Keratinocyte (primary cell): Measurements from ENCODE around the gene SHMT2.

Source experiments
- EZH2 ChIP-seq: IDR thresholded peaks from one replicate; pipeline ENCODE4 v1.6.1; 2012; ENCODE audit warnings: inconsistent platforms, mild to moderate bottlenecking, low read length, moderate library complexity
- TF ChIP-seq, protein P1 (sequence below), 3 experiments: IDR thresholded peaks in 1 of 3; conservative IDR thresholded peaks in 1 of 3; optimal IDR thresholded peaks in 1 of 3; 2 replicates in 2 of 3; 3 replicates in 1 of 3; pipeline versions ENCODE3 to v1.5.1; 2011; ENCODE audit warnings: low read length in 3 of 3, mild to moderate bottlenecking in 3 of 3, moderate library complexity in 2 of 3, control low read depth in 1 of 3, inconsistent platforms in 1 of 3; ENCODE audit not compliant: insufficient read depth in 2 of 3; ENCODE audit errors: extremely low read depth in 1 of 3

DNA sequence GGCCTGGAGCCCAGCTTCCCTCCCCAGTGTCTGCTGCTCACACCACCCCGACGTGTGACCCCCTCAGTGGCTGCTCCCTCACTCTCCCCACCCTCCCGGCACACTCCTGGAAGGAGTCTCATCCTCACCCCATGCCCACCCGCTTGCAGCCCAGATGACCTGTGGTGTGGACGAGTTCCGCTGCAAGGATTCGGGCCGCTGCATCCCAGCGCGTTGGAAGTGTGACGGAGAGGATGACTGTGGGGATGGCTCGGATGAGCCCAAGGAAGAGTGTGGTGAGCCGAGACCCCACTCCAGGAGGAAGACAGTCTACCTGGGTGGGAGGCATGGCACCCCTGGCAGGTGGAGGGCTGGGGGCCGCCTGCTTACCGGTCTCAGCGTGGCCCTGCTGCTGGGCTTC, 27.9 kb upstream of the SHMT2 start:
- TF ChIP-seq, protein P1, sequence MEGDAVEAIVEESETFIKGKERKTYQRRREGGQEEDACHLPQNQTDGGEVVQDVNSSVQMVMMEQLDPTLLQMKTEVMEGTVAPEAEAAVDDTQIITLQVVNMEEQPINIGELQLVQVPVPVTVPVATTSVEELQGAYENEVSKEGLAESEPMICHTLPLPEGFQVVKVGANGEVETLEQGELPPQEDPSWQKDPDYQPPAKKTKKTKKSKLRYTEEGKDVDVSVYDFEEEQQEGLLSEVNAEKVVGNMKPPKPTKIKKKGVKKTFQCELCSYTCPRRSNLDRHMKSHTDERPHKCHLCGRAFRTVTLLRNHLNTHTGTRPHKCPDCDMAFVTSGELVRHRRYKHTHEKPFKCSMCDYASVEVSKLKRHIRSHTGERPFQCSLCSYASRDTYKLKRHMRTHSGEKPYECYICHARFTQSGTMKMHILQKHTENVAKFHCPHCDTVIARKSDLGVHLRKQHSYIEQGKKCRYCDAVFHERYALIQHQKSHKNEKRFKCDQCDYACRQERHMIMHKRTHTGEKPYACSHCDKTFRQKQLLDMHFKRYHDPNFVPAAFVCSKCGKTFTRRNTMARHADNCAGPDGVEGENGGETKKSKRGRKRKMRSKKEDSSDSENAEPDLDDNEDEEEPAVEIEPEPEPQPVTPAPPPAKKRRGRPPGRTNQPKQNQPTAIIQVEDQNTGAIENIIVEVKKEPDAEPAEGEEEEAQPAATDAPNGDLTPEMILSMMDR (optimal IDR thresholded peaks at IDR 0.05 in 1 of 3, IDR thresholded peaks at IDR 0.05 in 1 of 3, conservative IDR thresholded peaks at IDR 0.05 in 1 of 3; ENCODE audit: extremely low read depth in 1 of 3, insufficient read depth in 2 of 3, low read length in 3 of 3): no peak
- TF ChIP-seq EZH2: no peak
